Retinal pigment epithelial cell (primary cell): Measurements from ENCODE around the gene TSPAN15.
A peak's percentile ranks its signal among the peaks of the same experiment; 100 is the strongest.

Experiments
- DNase-seq: peaks from one replicate; pipeline ENCODE4 v3.0.0-alpha.2; 2010; ENCODE audit warnings: low read depth
- H3K4me3 ChIP-seq: 2 replicates; pipeline ENCODE4 v1.5.1; 2011; ENCODE audit warnings: mild to moderate bottlenecking, low read length, control low read depth, moderate library complexity
- TF ChIP-seq, protein P1 (sequence below): conservative IDR thresholded peaks from 2 replicates; pipeline ENCODE4 v1.5.1; 2011; ENCODE audit warnings: low read depth, low read length, control low read depth, inconsistent platforms

Gene TSPAN15

DNA sequence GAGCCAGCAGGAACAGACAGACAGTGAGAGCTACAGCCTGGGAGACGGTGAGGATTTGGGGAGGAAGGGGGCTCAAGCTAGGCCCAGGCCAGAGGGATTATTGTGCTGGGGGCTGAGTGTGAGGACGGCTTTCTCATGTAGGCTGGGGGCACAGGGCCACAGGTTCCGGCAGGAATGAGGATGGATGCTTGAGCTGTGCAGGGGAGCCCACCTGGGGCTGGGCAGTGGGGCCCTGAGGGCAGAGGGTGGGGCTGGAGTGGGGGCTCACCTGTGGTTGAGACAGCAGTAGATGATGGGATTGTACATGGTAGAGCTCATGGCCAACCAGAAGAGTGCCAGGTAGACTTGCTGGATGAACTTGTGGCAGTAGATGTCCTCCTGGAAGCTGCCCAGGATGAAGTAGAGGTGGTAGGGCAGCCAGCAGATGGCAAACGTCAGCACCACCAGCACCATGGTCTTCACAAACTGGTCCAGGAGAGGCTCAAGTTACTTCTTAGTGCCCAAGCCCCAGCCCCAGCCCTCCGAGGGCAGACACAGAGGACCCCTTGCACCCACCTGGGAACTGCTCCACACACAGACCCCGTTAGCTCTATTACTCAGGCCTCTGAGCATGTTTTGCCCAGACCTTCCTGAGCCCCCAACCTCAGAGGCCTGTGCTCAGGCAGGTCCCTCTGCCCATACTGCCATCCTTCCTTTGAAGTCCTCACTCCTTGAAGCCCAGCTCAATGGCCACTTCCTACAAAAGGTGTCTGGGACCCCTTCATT lies 44.3 kb upstream of the TSPAN15 start:
- DNase-seq: no peak
- H3K4me3 ChIP-seq: no peak overlapping the region
- TF ChIP-seq, protein P1, sequence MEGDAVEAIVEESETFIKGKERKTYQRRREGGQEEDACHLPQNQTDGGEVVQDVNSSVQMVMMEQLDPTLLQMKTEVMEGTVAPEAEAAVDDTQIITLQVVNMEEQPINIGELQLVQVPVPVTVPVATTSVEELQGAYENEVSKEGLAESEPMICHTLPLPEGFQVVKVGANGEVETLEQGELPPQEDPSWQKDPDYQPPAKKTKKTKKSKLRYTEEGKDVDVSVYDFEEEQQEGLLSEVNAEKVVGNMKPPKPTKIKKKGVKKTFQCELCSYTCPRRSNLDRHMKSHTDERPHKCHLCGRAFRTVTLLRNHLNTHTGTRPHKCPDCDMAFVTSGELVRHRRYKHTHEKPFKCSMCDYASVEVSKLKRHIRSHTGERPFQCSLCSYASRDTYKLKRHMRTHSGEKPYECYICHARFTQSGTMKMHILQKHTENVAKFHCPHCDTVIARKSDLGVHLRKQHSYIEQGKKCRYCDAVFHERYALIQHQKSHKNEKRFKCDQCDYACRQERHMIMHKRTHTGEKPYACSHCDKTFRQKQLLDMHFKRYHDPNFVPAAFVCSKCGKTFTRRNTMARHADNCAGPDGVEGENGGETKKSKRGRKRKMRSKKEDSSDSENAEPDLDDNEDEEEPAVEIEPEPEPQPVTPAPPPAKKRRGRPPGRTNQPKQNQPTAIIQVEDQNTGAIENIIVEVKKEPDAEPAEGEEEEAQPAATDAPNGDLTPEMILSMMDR: no peak

DNA sequence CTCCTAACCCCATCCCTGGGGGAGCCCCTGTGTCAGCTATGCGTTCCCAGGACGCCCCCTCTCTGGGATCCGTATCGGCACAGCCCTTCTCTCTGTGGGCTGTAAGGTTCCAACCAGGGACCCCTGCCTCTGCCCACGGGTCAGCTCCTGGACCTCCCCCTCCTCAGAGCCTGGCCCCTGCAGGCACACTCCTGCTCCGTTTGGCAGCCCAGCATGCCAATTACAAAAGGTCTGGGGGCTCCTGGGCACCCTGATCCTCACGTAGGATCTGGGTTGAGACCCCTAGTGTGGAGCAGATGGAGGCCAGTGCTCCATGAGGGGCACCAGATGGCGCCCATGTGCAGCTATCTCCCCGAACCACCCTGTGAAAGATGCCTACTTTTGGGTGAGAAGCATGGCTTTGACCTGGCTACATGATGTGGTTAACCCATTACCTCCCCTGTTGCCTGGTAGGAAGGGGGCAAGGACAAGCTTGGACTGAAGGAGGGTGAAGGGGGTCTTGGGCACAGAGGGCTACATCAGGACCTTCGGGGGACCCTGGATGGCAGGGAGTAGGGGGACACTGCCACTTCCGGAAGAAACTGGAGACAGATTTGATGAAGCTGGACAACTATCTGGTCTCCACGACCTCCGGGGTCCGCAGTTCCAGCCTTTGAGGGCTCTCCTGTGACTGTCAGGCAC lies 43.5 kb upstream of the TSPAN15 start:
- no peak for DNase-seq
- TF ChIP-seq, protein P1: peak; percentile 34
- H3K4me3 ChIP-seq: no peak overlapping the region

DNA sequence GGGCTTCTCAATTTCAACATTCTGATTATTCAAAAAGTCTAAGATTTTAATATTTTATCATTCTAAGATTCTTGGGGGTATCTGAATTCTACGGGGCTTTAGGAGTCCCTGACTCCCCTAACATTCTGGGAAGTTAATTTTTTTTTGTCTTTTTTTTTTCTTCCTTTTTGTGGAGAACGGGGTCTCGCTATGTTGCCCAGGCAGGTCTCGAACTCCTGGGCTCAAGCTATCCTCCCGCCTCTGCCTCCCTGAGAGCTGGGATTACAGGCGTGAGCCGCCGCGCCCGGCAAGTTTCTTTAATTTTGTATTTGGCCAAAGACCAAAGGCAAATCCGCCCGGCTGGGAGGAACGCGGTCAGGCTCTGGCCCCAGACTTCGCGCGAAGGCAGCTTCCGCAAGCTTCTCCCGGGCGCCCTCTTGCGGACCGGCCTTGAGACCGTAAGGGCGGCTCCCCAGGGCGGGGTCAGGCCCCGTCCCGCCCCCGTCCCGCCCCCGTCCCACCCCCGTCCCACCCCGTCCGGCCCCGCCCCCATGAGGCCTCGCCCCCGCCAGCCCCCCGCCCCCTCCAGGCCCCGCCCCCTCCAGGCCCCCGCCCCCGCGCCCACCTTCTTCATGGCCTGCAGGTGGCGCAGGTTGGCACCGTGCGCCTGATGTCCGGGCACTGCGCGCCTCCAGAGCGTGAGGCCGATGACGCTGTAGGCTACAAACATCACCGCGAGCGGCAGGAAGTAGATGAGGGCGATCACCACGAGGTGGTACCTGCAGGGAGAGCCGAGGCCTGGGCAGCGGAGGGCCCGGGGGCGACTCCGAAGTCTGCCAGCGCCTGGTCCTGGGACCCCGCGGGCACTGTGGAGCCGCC lies 42.7 kb upstream of the TSPAN15 start:
- TF ChIP-seq, protein P1: peak; percentile 55
- peak overlapping the region; percentile 32 for H3K4me3 ChIP-seq
- peak; percentile 76 for DNase-seq

DNA sequence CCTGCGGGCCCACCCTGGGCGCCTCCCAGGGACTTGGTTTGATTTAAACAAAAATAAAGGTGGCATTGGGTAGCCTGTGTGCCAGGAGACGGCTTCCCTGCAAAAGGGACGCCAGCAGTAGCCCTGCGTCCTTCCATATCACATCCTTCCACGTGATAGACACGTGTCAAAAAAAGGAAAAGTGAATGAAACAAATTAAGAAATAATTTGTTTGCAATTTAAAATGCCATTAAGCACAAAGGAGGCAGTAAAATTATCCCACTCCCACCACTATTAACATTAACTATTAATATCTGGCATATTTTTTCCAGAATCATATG lies 42.1 kb upstream of the TSPAN15 start:
- TF ChIP-seq, protein P1: no peak
- peak overlapping the region; percentile 32 for H3K4me3 ChIP-seq
- DNase-seq: no peak

DNA sequence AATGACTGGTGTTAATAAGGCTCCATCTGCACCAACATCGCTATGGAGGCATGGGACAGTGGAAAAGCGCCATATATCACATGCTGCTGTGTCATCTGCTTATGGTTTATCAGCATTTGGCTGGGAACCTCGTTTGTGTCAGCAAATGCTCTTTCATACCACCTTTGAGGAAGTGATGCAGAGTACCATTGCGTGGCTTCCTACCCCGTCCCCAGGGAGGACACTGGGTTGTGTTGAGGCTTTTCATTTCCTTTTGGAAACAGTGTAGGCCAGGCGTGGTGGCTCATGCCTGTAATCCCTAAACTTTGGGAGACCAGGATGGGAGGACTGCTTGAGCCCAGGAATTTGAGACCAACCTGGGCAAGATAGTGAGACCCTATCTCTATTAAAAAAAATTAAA lies 41.3 kb upstream of the TSPAN15 start:
- no peak overlapping the region for H3K4me3 ChIP-seq
- DNase-seq: no peak
- TF ChIP-seq, protein P1: no peak

DNA sequence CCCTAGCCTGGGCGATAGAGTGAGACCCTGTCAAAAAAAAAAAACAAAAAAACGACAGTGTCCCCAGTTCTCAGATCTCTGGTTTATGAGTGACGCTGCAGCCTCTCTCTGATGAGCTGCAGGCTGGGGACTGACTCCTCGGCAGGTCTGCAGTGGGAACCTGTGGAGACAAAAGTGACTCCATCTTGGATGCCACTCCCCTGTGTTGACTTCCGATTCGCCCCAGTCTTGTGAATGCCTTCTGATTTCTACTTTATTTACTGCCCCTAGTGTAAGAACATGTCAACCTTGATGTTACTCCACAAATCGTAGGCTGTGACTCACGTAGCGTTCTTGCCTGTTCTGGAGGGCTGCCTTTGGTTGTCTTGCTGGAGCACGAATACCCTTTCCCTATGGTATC lies 40.8 kb upstream of the TSPAN15 start:
- TF ChIP-seq, protein P1: no peak
- DNase-seq: no peak
- no peak overlapping the region for H3K4me3 ChIP-seq
